SK-N-SH treated with all-trans-retinoic acid at 6 μM for 48 hours (cell line): ENCODE data around the gene ZNF442.

ENCODE experiments used
- TCF4 ChIP-seq: fragments of 250-450 bp; sonication (Bioruptor Pico); IDR thresholded peaks from 2 replicates; pipeline ENCODE4 v1.8.0; 2021; ENCODE audit warnings: mild to moderate bottlenecking, moderate library complexity, borderline replicate concordance
- TOX ChIP-seq: fragments of 250-450 bp; sonication (Bioruptor Pico); IDR thresholded peaks from 2 replicates; pipeline ENCODE4 v1.8.0; 2021; ENCODE audit warnings: mild to moderate bottlenecking, moderate library complexity, borderline replicate concordance
- ZC3H10 ChIP-seq: fragments of 250-450 bp; sonication (Bioruptor Pico); IDR thresholded peaks from 2 replicates; pipeline ENCODE4 v1.5.1; 2021; ENCODE audit warnings: mild to moderate bottlenecking, moderate library complexity
- TF ChIP-seq, protein P1 (sequence below): fragments of 250-450 bp; sonication (Bioruptor Pico); IDR thresholded peaks from 2 replicates; pipeline ENCODE4 v1.8.0; 2021; ENCODE audit warnings: low read depth, mild to moderate bottlenecking, moderate library complexity, borderline replicate concordance

DNA sequence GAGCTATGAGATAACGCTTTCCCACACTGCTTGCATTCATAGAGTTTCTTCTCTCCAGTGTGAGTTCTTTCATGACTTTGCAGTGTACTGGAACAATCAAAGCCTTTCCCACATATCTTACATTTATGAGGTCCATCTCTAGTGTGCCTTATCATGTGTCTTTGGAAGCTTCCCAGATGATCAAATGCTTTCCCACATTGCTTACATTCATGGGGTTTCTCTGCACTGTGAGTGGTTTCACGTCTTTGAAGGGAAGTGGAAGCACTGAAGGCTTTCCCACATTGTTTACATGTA lies 14.9 kb upstream of the ZNF442 start:
- TF ChIP-seq, protein P1, sequence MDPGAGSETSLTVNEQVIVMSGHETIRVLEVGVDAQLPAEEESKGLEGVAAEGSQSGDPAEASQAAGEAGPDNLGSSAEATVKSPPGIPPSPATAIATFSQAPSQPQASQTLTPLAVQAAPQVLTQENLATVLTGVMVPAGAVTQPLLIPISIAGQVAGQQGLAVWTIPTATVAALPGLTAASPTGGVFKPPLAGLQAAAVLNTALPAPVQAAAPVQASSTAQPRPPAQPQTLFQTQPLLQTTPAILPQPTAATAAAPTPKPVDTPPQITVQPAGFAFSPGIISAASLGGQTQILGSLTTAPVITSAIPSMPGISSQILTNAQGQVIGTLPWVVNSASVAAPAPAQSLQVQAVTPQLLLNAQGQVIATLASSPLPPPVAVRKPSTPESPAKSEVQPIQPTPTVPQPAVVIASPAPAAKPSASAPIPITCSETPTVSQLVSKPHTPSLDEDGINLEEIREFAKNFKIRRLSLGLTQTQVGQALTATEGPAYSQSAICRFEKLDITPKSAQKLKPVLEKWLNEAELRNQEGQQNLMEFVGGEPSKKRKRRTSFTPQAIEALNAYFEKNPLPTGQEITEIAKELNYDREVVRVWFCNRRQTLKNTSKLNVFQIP (CRISPR knock-in tag), result no peak
- no peak for TF ChIP-seq TOX
- no peak for TF ChIP-seq ZC3H10 (CRISPR knock-in tag)
- TF ChIP-seq TCF4 (CRISPR knock-in tag), result no peak
